HFF-Myc (cell line): ENCODE data around the gene TSSK6.

Source experiments
- DNase-seq: peaks from one replicate; pipeline ENCODE4 v3.0.0-alpha.2; 2011; ENCODE audit warnings: low read depth; ENCODE audit errors: extremely low read depth
- H3K4me3 ChIP-seq: replicated peaks from 2 replicates; pipeline ENCODE4 v1.5.1; 2011; ENCODE audit warnings: low read depth, mild to moderate bottlenecking, control low read depth, low read length
- TF ChIP-seq, protein P1 (sequence below): IDR thresholded peaks from 2 replicates; pipeline ENCODE4 v1.5.1; 2012; ENCODE audit warnings: mild to moderate bottlenecking, low read depth, low read length, control low read depth; ENCODE audit errors: missing control alignments

Gene TSSK6

DNA sequence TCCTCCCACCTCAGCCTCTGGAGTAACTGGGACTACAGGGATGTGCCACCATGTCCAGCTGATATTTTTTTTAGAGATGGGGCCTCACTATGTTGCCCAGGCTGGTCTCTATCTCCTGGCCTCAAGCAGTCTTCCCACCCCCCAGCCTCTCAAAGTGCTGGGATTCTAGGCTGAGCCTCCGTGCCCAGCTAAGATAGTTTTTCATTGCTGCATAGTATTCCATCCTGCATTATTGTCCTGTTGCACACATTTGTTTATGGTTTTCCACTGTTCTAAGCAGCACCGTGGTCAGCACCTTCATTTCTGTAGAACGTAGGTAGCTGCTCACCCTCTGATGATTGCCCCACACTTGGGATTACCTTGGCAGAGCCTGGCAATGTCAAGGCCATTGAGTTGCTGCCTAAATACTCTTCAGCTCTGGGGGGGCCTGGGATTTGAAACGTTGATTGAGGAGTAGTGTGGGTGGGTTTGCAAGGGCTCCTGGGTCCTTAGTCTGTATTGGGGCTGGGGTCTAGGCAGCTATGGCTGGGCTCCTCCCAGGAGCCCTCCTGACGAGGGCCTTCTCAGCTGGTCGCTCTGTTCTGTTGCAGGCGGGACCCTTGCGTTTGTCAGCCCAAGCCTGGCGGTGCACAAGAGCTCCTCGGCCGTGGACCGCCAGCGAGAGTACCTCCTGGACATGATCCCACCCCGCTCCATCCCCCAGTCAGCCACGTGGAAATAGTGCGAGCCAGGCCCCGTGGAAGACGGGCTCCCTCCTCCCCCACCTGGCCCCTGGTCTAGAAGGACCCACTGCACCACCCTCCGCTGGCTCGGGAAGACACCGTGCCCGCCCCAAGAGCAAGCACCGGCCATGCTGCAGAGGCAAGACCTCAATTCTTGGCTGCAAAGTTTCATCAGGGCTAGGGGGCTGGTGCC is 10.3 kb downstream of the TSSK6 start:
- TF ChIP-seq, protein P1, sequence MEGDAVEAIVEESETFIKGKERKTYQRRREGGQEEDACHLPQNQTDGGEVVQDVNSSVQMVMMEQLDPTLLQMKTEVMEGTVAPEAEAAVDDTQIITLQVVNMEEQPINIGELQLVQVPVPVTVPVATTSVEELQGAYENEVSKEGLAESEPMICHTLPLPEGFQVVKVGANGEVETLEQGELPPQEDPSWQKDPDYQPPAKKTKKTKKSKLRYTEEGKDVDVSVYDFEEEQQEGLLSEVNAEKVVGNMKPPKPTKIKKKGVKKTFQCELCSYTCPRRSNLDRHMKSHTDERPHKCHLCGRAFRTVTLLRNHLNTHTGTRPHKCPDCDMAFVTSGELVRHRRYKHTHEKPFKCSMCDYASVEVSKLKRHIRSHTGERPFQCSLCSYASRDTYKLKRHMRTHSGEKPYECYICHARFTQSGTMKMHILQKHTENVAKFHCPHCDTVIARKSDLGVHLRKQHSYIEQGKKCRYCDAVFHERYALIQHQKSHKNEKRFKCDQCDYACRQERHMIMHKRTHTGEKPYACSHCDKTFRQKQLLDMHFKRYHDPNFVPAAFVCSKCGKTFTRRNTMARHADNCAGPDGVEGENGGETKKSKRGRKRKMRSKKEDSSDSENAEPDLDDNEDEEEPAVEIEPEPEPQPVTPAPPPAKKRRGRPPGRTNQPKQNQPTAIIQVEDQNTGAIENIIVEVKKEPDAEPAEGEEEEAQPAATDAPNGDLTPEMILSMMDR, result no peak
- no peak overlapping the region for H3K4me3 ChIP-seq
- DNase-seq, result no peak

DNA sequence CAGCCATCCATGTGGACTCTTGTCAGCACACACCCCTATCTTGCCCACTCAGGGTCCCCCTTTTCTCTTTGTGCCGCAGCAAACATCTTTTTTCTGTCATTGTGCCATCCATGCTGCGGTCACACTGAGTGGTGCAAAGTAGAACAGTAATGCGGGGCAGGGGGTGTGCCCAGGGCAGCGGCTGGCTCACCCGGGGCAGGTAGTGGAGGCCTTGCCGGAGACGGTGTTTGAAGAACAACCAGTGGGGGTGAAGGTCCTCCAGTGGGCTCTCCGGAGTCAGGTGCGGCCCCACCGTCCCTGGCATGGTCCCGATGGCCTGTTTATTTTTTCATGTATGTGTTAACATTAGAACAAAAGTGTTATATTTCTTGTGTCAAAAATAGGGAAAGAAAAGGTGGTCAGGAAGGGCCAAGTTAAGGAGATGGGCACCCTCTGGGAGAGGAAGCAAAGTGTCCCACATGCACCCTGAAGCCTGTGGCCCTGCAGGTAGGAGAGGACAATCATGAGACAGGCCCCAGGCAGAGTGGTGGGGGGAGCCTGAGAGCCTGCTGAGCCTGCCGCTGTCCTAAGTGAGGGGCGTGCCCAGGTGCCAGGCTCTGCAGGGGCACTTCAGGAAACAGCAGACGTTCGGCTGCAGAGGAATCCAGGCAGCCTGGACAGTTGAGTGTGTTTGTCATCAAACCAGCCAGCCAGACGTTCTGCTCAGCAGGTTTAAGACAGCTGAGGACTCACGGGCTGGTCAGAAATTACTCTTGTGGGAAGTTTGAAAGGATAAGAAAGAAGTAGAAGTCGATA is 12.3 kb downstream of the TSSK6 start:
- TF ChIP-seq, protein P1, result no peak
- H3K4me3 ChIP-seq, result no peak overlapping the region
- no peak for DNase-seq

DNA sequence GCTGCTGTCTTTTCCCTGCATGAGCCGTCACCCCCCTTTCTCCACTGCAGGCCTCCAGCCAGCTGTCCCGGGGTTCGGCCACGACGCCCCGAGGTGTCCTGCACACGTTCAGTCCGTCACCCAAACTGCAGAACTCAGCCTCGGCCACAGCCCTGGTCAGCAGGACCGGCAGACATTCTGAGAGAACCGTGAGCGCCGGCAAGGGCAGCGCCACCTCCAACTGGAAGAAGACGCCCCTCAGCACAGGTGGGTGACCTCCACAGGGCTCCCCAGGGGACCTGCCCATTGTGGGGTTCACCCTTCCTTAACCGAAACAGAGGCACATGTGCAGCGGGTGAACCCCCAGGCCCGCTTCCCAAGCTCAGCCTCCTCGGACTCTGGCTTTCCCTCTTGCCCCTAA is 13.1 kb downstream of the TSSK6 start:
- TF ChIP-seq, protein P1, result no peak
- no peak for DNase-seq
- H3K4me3 ChIP-seq, result no peak overlapping the region

DNA sequence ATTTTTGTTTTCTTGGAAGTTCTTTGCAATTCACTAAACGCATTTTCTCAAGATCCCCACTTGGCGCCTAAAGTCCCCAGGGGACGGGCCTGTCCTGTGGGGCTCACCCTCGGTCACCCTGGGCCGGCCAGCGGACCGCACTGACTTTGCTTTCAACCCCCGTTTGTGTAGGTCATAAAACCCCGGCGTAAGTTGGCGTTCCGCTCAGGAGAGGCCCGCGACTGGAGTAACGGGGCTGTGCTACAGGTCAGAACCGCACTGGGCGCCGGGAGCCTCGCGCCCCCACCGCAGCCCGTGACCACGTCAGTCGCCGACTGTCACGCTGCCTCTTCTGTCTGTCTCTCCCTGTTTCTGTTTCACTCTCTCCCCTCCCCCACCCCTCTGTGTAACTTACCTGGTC is 13.6 kb downstream of the TSSK6 start:
- TF ChIP-seq, protein P1, result no peak
- H3K4me3 ChIP-seq, result no peak overlapping the region
- no peak for DNase-seq

DNA sequence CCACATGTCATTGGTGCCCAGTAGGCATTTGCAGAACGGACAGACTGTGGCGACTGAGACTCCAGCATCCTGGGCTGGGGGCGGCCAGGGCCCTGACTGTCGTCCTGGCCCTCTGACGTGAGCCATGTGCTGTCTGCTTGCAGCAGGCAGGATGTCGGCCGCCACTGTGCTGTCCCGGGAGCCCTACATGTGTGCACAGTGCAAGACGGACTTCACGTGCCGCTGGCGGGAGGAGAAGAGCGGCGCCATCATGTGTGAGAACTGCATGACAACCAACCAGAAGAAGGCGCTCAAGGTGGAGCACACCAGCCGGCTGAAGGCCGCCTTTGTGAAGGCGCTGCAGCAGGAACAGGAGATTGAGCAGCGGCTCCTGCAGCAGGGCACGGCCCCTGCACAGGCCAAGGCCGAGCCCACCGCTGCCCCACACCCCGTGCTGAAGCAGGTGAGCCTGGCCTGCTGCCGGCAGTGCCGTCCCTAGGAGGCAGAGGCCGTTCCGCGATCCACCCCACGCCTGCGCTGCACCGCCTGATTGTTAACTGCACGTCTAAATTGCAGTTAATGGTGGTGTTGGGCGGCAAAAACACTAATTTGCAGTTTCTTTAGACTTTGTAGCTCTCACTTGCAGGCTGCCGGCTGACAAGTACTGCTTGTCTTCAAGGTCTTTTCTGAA is 14.2 kb downstream of the TSSK6 start:
- no peak overlapping the region for H3K4me3 ChIP-seq
- TF ChIP-seq, protein P1, result no peak
- no peak for DNase-seq

DNA sequence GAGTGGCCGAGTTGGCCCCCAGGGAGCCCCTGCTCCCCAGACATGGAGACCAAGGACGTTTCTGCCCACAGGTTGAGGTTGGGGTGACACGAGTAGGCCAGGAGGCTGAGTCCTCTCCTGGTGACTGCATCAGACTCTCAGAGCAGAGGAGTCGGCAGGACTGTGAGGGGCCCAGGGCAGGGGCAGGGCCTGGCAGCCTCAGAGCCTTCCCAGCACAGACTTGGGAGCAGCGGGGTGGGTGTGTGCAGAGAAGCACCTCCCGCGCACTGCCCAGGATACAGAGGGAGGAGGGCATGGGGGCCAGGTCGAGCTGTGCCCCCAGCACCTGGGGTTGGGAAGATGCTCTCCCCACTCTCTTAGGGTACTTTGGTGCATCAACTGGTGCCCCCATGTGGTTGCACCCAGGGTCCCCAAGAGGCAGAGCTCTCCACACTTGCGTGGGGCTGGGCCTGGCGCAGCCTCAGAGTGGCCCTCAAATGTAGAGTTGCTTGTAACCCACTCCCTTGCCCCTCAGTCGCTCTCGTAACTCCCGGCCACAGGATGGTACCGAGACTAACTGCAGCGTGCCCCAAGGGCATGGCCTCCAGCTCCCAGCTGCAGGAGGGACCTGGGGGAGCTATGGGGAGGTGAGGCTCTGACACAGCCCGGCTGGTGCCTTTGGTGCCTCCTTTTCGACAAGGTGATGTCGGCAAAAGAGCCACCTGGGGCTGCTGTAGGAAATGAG is 15.9 kb downstream of the TSSK6 start:
- no peak overlapping the region for H3K4me3 ChIP-seq
- TF ChIP-seq, protein P1, result no peak
- DNase-seq, result no peak
